ENCODE measurements around the gene ITPR1.

GRCh38 chr3:4493014-4493940 lies at the start of gene ITPR1:
- TF ChIP-seq CTCF (IDR thresholded peaks at IDR 0.05) (peak in 1 of 4 experiments; percentile 42), EP300 (IDR thresholded peaks at IDR 0.05) (no peak), POLR2AphosphoS5 (IDR thresholded peaks at IDR 0.05) (peak; percentile 100), POLR2A (IDR thresholded peaks at IDR 0.05) (peak; percentile 98)

Data from gastroesophageal sphincter (tissue), 3 donors.